ENCODE data around the gene HSD11B2.
A peak's percentile ranks its signal among the peaks of the same experiment; 100 is the strongest.
"Not testable (repeated sequence)": the region's sequence is repeated elsewhere in the genome, so short reads cannot be mapped to it uniquely, and the experiment has no call there.

The HSD11B2 gene

GRCh38 chr16:67415421-67415820 lies 15.5 kb upstream of the HSD11B2 start:
- not testable (repeated sequence) for DNase-seq

DNA sequence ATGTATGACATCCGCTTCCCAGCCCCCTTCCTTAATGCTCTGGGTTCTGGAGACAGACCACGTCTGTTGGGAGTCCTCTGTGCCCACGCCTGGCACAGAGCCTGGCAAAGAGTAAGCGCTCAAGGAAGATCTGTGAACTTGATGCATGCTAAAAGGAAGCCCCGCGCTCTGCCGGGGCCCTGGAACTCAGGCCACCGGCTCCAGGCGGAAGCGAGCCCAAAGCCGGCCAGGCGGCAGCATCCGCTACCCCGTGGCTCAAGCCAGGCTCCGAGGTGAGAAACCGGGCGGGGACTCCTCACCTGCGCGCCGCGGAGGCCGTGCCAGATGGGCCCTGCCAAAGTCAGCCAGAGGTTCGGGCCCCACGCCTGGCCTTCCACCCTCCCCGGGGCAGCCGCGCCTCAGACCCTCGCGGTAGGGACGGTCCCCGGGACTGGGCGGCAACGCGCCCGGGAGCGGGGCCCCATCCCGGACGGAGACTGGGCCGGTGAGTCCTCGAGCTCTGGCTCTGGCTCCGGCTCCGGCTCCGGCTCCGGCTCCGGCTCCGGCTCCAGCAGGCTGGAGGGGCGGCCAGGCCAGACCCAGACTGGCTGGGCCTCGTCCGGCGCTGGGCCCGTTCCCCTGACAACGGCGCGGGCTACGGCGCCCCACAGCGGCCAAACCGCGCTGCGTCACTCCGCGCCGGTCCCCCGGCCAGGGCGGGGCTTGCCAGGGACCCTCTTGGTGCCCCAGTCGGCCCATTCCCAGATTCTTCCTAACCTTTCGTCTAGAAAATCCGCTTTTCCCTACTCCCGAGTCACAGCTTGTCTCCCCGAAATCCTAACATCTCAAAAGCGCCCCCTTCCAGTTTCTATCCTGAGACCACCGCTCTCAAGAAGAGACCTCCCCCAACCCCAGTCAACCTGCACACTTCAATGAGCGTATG lies 14.8 kb upstream of the HSD11B2 start, which contains the start of gene ZDHHC1:
Gene ZDHHC1, minus strand, starts transcription at position 606 of the 922 bp plus-strand sequence. CDS start 8,702 bp downstream, outside the sequence.
- DNase-seq, result peak in 1 of 2 donors; percentile 44

DNA sequence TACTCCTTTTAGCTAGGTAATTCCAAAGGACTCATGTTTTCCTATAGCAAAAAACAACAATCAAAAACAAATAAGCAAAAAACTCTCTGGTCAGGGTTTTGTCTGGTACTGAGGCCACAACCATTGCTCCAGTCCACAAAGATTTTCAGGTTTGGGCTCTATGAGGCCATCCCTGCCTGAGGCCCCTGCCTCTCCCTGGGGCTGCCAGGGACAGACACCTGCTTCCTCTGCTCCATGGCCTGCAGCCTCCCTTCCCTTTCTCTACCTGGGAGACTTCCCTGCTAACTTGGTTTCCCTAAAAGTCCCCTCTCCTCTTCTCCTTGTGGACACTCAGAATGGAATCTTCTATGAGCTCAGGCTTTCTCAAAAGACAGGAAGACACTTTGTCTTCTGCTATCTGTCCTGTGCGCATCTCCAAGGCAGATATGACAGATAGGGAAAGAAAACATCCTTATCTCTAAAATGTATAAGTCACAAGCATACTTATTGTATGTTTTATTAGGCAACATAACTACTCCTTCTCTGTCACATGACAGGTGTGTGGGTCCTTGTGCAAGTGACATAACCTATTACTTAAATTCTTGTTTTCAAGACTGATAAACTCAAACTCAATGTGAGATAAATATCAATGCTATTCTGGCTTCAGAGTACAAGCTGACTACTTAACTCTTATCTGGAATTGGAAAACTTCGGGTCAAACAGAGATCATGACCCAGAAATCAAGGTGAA lies 13.4 kb upstream of the HSD11B2 start:
- DNase-seq, result no peak

- DNase-seq, result no peak
Observed at GRCh38 chr16:67419502-67419901, 11.4 kb upstream of the HSD11B2 start.

GRCh38 chr16:67419931-67420330 lies 11.0 kb upstream of the HSD11B2 start:
- DNase-seq, result no peak

DNA sequence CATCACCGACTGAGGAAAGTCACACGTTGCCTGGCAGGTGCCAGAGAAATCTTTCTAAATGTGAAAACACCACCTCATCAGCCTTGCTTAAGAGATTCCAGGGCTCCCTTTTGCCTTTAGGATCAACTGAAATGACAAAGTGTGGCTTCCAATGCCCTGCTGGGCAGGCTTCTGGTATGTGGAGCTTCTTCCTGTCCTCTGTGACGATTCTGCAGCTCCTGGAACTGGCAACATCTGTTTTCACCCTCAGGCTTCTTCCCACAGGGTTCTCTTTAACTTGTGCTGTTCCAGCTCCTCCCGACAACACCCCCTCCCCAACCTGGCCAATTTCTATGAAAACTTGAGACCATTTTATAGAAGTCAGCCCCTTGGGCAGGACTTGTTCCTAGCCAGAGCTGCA lies 9.9 kb upstream of the HSD11B2 start:
- DNase-seq, result no peak

GRCh38 chr16:67423015-67423414 lies 7.9 kb upstream of the HSD11B2 start:
- no peak for DNase-seq

- no peak for DNase-seq
Observed at GRCh38 chr16:67423611-67424260, 7.2 kb upstream of the HSD11B2 start.

DNA sequence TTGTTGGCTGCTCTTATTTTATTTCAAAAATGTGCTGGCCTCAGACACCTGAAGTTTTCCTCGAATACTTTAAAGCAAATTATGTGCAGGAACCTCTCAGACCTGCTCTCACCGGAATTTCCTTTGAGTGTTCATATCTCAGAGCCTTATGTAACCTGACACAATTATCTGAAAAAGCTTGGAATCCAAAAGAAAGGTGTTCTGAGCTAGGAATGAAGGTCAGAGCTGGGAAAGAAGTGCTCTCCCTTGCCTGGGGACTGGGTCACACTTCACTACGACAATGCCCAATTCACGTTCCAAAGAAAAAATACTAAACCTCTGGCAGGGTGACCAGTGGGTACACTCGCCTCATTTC lies 6.7 kb upstream of the HSD11B2 start:
- DNase-seq, result no peak

- no peak for DNase-seq
Observed at GRCh38 chr16:67425061-67425460, 5.9 kb upstream of the HSD11B2 start.

DNA sequence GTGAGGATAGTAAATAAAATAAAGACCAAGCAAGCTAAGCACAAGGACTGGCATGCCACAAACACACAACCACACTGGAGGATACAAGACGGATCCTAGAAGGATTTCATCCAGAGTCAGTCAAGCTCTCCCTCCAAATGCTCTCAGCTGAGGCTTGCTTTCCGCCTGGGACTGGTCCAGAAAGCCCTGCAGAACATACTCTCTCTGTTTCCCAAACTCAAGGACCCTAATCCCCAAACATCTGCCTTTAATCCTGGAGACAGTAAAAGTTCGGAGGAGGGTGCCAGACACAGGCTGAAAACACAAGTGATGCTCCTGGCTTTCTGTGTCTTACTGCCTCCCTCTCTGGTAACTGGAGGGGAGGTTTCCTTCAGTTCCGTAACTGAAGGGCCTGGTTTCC lies 5.3 kb upstream of the HSD11B2 start:
- DNase-seq, result no peak

DNA sequence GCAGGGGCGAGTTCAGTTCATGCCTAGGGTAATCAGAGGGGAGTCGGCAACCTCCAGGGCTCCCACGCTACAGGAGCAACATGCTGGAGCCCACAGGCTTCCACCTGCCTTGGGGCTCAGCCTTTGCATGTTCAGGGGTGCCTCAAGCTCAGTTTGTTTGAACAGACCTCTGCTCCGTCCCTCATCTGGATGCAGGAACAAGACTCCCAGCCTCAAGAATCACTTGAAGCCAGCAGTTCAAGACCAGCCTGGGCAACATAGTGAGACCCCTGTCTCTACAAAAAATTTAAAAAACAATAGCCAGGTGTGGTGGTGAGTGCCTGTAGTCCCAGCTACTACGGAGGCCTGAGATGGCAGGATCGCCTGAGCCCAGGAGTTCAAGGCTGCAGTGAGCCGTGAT lies 4.9 kb upstream of the HSD11B2 start:
- DNase-seq, result no peak

DNA sequence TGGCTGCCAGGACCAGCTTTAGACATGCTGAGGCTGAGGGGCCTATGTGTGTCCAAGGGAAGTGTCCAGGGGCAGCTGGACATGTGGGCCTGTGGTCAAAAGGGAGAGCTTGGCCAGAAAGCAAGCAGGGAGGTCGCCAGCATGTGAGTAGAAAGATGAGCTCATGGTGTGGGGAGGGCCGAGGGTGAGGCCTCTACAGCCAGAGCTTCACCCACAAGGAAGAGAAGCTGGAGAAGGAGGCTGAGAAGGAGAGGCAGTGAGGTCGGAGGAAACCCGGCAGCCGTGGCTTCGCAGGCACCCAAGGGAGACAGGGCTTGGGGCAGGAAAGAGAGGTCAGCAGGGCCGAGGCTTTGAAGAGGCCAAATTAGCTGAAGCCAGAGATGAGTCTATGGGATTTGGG lies 4.0 kb upstream of the HSD11B2 start:
- DNase-seq, result no peak

GRCh38 chr16:67428146-67428731 lies 2.7 kb upstream of the HSD11B2 start:
- DNase-seq, result peak in 1 of 2 donors; percentile 51

GRCh38 chr16:67429053-67429798 lies 1.7 kb upstream of the HSD11B2 start:
- no peak for DNase-seq

DNA sequence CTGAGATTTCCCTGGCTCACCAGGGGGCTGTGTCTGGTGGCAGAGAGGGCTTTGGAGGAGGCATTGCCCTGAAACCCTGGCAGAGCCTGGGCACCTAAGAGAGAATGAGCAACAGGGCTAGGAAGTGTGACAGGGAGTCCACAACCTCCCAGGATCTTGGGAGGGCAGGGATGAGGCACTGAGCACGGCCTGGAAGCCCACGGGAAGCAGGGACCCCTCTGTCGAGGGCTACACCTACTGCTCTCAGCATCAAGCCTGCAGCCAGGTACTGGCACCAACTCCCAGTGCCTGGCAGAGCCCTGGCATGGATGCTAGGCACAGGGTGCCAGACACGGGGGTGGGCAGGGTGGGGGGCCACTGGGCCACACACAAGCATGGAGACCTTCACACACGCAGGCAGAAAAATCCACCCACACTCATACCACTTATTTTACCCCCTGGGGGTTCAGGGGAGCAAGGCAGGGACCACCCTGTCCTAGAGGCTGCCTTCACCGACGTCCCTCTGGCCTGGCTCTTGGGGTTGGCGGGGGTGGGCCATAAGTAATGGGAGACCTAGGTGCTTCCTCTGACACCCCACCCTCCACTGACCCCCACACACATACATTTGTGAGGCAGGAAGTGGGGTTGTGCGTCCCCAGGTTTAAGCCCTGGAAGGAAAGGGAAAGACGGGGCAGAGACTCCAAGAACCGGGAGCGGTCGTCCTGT lies 970 bp upstream of the HSD11B2 start:
- no peak for DNase-seq

DNA sequence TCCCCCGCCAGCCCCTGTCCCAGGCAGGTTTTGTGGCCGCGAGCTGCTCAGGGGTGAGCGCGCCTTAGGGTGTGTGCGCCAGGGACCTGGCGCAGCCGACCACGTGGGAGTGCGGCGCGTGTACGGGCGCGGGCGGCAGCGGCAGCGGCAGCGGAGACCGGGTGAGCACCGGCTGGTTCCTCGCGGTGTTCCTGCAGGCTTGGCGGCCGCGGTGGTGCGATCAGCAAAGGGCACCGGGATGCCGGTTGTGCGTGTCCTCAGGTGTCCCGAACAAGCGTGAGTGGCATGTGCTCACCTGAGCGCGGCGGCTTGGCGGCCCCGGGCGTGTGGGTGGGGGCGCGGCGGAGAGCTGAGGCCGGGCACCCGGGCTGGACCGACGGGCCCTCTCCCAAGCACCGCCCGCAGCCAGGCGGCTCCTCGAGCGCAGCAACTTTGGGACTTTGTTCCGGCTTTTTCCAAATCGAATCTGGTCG lies 381 bp upstream of the HSD11B2 start:
- no peak for DNase-seq

GRCh38 chr16:67431775-67432505 lies 1.0 kb downstream of the HSD11B2 start:
- DNase-seq, result no peak

DNA sequence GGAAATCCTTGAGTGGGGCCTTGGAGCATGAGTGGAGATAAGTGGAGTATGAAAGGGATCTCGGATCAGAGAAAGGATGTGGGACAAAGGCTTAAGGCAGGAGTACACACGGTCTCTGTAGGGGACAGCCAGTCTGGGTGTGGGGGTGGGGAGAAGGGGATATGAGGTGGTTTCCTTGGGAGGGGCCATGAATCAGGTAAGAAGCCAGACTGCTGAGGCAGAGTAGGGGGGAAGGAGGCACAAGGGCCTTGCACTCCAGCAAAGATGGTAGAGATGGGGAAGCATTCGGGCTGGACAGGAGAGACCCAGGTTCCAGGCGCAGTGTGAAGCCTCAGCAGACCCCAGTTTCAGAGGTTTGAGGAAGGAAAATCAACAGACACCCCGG lies 1.6 kb downstream of the HSD11B2 start:
- DNase-seq, result no peak

GRCh38 chr16:67433131-67433719 lies 2.3 kb downstream of the HSD11B2 start:
- DNase-seq, result no peak

Measured in inflammatory macrophage treated with lipopolysaccharide for 1 hour (primary cell).